Testis (tissue), 2 donors: ENCODE measurements around the gene SPPL3.

ENCODE experiments used
- CTCF ChIP-seq, 3 experiments: fragments of 450-650 bp in 2 of 3; fragments of 200-600 bp in 1 of 3; sonication (generic) in 1 of 3; IDR thresholded peaks; one replicate each; pipeline ENCODE4 v1.5.1; 2016 to 2019; ENCODE audit warnings: antibody characterized with exemption in 3 of 3, mild to moderate bottlenecking in 2 of 3, moderate library complexity in 1 of 3
- POLR2A ChIP-seq: fragments of 450-650 bp; IDR thresholded peaks from one replicate; pipeline ENCODE4 v1.6.1; 2017; ENCODE audit warnings: antibody characterized with exemption, mild to moderate bottlenecking, moderate library complexity

- no peak for TF ChIP-seq CTCF (IDR thresholded peaks at IDR 0.05)
- no peak for TF ChIP-seq POLR2A
Measured at GRCh38 chr12:120795441-120796178, 108.5 kb downstream of the SPPL3 start.
